Tongue (tissue), 2 donors: ENCODE results near the gene NACC1. TPM values are rescaled to one million over a fixed set of nuclear protein-coding genes. Genes with fewer than 3 reads are reported as not detected.

Experiments
- DNase-seq: peaks from one replicate; pipeline ENCODE4 v3.0.0-alpha.2; 2015
- total RNA-seq: library from RNA; depleted of rRNA; stranded (reverse); fragments of >200 nt; gene quantifications from one replicate; pipeline ENCODE4 v1.2.3, GENCODE V29; 2014

NACC1 gene
- total RNA-seq, 1 donor from 2014 or later: 16.2 TPM

GRCh38 chr19:13100031-13100588, 18.0 kb upstream of the NACC1 start:
- no peak for DNase-seq

DNA sequence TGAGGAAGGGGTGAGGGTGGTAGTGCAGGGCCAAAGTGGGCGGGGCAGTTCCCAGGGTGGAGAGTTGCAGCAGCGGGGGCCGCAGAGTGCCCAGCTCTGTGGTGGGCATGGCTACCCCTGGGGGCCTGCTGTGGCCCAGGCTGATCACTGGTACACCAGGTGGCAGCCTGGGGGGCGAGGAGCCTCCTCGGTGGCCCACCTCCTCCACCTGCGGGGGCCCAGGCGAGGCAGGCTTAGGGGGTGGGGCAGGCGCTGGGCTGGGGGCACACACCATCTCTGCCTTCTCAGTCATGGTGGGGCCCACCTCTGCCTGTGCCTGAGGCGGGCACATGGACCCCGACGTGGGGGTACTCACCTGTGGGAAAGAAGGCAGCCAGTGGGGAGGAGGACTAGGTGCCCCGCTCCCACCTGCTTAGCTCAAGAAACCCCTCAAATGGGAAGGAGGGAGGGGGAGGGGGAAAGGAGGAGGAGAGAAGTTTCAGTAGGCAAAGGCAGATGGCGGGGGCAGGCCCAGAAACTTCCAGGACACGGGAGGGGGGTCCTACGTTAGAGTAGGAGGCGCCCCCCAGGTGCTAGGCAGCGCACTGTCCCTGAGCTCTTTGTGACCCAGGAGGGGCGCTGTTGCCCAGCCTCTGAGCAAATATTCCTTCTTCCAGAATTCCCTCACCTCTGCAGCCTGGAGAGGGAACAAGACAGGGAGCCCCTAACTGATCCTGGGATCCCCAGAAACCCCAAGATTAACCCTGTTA, 17.0 kb upstream of the NACC1 start:
- no peak for DNase-seq

- DNase-seq: no peak
Observed at GRCh38 chr19:13101590-13102415, 16.3 kb upstream of the NACC1 start.

GRCh38 chr19:13102416-13102665, 15.7 kb upstream of the NACC1 start:
- DNase-seq: no peak

GRCh38 chr19:13102666-13103580, 15.1 kb upstream of the NACC1 start, which contains the start of gene LYL1:
Gene LYL1 (minus strand): TSS chr19:13102858. CDS start chr19:13101171, 1,687 bp downstream.
- peak; percentile 20 for DNase-seq

- no peak for DNase-seq
Observed at GRCh38 chr19:13103581-13104359, 14.3 kb upstream of the NACC1 start.

DNA sequence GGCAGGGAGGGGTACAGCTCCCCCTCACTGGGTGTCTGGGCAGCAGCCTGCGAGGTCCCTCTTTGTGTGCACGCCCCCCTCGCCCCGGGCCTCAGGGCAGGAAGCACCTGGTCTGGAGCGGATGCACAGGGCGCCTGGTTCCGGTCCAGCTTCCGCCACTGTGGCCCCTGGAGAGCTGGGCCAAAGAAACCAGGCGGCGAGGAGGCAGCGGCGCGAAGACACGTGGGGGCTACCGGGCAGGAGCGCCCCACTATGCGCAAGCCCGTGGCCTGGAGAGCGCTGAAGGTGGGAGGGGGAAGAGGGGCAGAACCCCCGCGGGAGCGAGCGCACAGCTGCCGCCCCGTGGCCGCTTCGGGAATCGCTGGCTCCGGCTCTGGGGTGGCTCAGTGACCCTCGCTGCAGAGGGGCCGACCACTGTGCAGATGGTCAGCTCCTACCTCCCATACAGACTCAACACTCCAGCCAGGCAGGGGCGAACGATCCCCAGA, 13.7 kb upstream of the NACC1 start:
- DNase-seq: peak; percentile 45

- DNase-seq: no peak
Observed at GRCh38 chr19:13104848-13105711, 13.0 kb upstream of the NACC1 start.

GRCh38 chr19:13109361-13110098, 8.5 kb upstream of the NACC1 start:
- DNase-seq: no peak

- no peak for DNase-seq
Observed at GRCh38 chr19:13110099-13110610, 7.9 kb upstream of the NACC1 start.

DNA sequence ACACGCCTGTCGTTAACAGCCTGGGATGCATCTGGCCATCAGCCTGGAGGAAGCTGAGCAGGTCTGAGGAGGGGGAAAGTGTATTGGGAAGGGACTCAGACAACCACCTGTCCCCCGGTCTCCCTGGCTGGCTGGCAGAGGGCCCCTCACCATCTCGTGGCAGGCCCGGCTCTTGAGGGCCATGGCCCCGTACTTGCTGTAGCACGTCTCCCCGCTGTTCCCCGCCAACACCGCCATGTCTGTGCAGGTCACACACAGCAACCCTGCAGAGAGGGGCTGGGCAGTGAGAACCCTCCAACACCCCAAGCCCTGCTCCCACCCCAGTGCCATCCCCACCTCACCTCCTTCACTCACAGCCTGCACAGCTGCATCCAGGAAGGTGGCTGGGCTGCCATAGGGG, 5.5 kb upstream of the NACC1 start:
- no peak for DNase-seq

DNA sequence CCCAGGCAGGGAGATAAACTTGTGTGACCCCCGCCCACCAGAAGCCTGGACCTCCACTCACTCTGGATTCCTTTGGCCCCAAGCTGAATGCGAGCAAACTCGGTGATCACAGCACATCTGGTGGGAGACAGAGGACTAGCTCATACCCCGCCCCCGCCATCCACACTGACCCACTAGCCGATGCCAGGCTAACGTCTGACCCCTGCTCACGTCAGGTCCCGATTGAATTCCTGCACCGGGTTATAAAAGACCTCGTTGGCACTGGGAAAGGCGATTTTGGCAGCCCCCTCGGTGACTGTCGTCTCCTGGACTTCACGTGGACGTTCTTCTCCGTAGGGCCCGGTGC, 2.2 kb upstream of the NACC1 start:
- no peak for DNase-seq

GRCh38 chr19:13116282-13117175, 1.5 kb upstream of the NACC1 start, which contains the start of gene TRMT1:
Gene TRMT1 (minus strand): TSS chr19:13116740. CDS start chr19:13116399, 341 bp downstream.
- peak; percentile 96 for DNase-seq

GRCh38 chr19:13117176-13117771, 790 bp upstream of the NACC1 start:
- DNase-seq: no peak

GRCh38 chr19:13118424-13119193, 545 bp downstream of the NACC1 start:
- DNase-seq: peak; percentile 28

DNA sequence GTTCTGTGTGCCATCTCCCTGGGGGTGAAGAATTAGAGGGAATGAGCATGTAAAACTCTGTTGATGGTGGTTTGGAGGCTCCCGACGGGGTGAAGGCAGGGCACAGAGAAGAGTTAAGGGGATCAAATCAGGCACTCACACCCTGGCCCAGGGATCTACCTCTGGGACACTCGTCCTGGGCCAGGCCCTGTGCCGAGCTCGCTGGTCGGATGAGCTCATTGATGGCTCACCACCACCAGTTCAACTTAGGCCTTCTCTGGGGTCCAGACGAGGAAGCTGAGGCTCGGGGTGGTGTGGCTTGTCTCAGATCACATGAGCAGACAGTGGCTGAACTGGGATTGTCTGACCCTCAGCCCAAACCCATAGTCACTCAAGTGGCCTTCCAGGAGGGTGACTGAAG, 1.6 kb downstream of the NACC1 start:
- DNase-seq: no peak

DNA sequence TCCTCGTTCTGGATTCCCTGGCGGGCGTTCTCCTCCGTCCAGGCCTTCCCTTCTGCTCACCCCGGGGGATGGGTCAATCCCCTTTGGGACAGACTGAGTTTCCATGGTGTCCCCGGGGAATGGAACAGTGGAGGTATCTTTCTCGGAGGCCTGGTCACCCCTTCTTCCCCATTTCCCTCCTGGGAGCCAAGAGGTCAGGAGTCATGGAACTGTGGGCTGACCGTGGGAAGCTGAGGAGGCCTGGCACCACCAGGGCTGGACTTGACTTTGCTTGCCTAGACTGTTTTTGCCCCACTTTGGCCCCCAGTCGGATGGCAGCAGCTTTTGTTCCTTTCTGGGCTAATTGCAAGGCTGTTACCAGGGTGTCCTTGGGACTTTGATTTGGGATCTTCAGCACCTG, 2.0 kb downstream of the NACC1 start:
- no peak for DNase-seq
